Measurements from ENCODE around the gene C3orf22.
A peak's percentile ranks its signal among the peaks of the same experiment; 100 is the strongest.

The C3orf22 gene

DNA sequence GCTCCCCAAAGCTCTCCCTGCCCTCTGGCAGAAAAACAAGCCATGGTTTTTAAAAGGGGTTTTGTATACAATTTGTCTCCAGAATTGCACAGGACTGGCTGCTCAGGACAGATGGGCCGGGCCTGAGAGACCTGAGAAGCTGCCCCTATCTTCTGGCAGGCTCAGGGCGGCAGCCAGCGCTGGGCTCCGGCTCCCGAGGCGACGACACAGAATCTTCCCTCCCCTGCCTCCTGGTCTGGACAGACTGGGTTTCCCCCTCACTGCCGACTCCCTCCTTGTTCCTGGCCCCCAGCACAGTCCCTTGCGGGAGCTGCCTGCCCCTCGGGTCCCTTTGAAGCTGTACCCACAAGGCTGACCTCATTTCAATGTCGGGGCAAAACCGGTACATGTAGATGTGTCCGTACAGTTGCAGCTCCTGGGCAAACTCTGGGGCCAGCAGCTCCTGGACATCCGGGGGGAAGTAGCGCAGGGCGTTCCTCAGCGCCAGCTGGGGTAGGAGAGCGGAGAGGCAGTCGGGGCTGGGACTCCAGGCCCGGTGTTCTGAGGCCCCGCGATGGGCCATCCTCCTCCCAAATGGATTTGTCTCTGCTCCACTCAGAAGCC is 48.3 kb downstream of the C3orf22 start:
- DNase-seq = peak; percentile 9

DNA sequence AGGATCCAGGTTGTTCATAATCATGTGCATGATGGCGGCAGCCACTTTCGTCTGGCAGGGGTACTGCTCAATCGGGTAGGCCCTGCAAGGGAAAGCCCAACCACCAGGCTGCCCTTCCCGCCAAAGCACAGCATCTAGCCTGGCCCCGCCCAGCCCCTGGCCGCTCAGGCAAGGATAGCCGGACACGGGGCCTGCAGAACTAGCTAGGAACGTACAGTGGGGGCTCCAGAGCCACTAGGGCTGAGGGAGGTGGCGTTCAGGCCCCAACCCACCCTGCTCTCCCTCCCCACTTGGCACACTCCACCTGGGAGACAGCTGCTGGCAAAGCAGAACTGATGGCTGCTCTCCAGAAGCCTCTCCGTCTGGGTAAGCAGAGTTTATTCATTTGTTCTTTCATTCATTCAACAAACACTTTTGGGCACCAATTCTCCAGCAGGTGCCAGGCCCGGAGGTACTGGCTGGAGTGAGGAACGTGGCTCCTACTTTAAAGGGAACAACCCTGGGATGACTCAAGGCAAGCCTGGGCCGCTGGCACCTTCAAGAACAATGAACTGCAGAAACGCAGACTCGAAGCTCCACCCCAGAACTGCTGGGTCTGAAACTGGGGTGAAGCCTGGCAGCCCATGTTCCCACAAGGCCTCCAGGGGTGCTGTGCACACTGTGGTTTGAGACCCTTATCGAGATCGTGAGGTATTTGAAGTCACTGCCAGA is 49.0 kb downstream of the C3orf22 start:
- peak; percentile 13 for DNase-seq

DNA sequence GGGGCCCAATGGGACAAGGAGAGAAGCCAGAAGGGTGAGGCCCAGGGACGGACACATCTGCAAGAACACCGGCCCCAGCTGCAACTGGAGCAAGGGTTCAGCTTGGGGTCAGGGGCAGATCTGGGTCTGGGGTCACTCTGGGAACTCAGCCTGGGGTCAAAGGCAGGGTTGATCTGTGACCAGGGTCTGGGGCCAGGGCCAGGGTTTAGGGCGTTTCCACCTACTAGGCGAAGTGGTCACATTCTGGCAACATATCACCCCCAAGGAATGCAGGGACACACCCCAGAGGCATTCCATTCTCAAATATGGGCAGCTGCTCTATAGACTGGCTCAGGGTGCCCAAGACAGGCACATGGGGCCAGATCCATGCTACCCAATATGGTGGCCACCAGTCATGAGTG is 50.2 kb downstream of the C3orf22 start:
- DNase-seq = no peak

DNA sequence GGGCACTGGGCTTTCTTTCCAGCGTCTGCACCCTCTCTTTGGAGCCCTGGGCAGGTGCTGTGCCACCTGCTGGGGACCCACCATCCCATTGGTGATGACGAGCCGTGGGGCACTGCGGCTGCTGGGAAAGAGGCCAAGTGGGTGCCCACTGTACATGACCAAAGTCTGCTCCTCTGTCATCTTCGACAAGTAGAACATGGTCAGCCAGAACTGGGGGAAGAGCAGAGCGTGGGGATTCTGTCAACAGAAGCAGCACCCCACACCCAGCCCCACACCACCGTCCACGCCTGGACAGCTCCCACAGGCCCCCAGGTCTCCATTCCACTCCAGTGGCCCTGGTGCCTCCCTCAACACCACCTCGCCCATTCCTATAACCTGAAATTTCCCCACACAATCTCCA is 50.8 kb downstream of the C3orf22 start:
- DNase-seq = no peak

DNA sequence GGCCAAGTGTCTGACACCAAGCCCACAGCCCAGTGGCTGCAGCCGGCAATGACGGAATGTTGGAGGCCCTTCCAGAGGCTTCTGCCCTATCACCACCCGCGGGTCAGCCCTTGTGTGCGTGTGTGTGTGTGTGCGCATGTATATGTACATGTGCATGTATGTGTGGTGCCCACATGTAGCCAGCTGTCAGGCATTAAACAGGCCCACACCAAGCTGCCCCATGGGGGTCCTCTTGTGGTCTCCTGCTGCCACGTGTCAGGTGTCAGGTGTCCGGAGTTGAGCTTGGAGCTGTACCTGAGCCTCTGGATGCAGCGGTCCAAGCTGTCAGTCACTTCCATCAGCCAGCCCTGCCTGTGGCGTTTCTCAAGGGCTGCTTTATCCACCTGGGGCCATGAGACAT is 55.0 kb downstream of the C3orf22 start:
- no peak for DNase-seq

DNA sequence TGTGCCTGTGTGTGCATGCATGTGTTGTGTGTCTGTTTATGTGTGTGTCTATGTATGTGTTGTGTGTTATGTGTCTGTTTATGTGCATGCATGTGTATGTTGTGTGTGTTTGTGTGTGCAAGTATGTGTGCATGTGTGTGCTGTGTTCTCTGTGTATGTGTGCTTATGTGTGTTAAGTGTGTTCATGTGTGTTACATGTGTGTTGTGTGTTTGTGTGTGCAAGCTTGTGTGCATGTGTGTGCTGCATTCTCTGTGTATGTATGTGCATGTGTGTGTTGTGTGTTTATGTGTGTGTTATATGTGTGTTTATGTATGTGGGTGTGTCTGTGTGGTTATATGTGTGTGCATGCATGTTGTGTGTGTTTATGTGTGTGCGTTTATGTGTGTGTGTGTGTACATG is 56.1 kb downstream of the C3orf22 start:
- DNase-seq = no peak

DNA sequence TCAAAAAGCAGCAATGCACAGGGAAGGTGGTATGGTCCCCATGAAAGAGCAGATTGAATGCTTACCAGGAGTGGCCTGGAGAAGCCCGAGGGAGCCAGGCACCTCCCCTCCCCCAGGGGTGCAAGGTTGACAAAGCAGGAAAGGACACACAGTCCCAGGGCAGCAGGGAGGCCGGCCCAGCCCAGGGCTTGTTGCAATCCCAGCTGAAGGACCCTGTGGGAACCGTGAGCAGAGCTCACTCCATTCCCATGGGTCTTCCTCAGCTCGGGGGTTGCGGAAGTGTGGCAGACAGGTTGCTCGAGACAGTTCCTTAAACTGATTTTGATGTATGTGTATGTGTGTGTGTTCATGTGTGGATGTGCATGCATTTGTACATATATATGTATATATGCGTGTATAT is 57.0 kb downstream of the C3orf22 start:
- DNase-seq = no peak

DNA sequence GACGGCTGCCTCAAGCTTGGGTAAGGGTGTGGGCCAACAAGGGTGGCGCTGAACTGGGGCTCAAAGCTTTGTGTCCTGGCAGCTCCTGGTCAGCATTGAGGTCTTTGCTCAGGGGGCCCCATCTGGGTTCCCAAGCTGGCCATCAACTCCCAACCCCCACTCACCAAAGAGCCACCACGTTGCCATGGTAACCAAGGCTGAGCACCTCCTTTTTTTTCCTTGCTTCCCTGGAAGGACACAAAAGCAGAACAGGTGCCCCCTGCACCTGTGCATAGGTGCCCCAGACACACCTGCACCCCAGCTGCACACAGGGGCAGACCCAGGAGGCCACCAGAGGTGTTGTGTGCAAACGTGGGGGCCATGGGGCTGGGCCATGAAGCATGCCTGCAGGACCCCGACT is 57.7 kb downstream of the C3orf22 start:
- no peak for DNase-seq

DNA sequence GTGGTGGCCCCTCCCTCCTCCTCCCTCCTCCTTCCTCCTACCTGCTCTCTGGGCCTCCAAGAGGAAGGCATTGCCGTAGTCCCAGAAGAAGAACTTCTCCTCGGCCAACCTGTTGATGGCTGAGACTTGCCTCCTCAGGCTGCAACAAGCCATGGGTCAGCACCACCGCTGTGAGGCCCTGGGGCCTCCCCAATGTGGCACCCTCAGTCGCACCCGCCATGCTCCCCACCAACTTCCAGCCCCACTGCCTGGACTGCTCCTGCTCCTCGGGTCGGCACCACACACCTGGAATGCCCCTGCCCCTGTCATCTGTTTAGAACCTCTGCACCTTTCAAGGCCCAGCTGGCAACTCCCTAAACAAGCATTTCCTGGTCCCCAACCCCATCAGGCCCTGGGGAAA is 58.7 kb downstream of the C3orf22 start:
- DNase-seq = no peak
